K562 (cell line): ENCODE results near the gene YPEL1. TPM values are rescaled to one million over a fixed set of nuclear protein-coding genes. Genes with fewer than 3 reads are reported as not detected.

Source experiments
- BCOR ChIP-seq: fragments of 450-650 bp; IDR thresholded peaks from 2 replicates; pipeline ENCODE4 v1.6.1; 2016
- BMI1 ChIP-seq: fragments of 150-350 bp; IDR thresholded peaks from 2 replicates; pipeline ENCODE4 v1.6.1; 2014; ENCODE audit warnings: low read length
- CHD2 ChIP-seq: IDR thresholded peaks from 2 replicates; pipeline ENCODE4 v1.6.1; 2011; ENCODE audit warnings: low read depth, low read length
- CHD4 ChIP-seq: fragments of 200-600 bp; sonication (generic); IDR thresholded peaks from 3 replicates; pipeline ENCODE4 v1.6.1; 2012; ENCODE audit warnings: low read depth, mild to moderate bottlenecking, mixed read lengths, low read length, inconsistent platforms; ENCODE audit not compliant: insufficient read depth, insufficient replicate concordance, poor library complexity, severe bottlenecking
- ESRRB ChIP-seq: fragments of 250-450 bp; sonication (Bioruptor Pico); IDR thresholded peaks from 2 replicates; pipeline ENCODE4 v1.5.0; 2020; ENCODE audit warnings: mild to moderate bottlenecking, moderate library complexity, borderline replicate concordance
- GATAD2B ChIP-seq: fragments of 450-650 bp; IDR thresholded peaks from 2 replicates; pipeline ENCODE4 v1.6.1; 2017; ENCODE audit warnings: mild to moderate bottlenecking, borderline replicate concordance
- MAZ ChIP-seq, 2 experiments: fragments of 450-650 bp in 1 of 2; sonication (generic) in 1 of 2; formaldehyde crosslinking; IDR thresholded peaks in 1 of 2; conservative IDR thresholded peaks in 1 of 2; 2 replicates each; pipeline versions ENCODE4 v1.4.0 to v1.5.0; 2020; ENCODE audit warnings: mild to moderate bottlenecking in 1 of 2, missing genetic modification reagents in 1 of 2
- NCOA2 ChIP-seq, 2 experiments: fragments of 450-650 bp; IDR thresholded peaks; 2 replicates each; pipeline ENCODE4 v1.6.1; 2018; ENCODE audit warnings: mild to moderate bottlenecking in 2 of 2, moderate library complexity in 1 of 2; ENCODE audit not compliant: partially characterized antibody in 2 of 2
- NR4A1 ChIP-seq, 2 experiments: fragments of 250-450 bp in 1 of 2; fragments of 450-650 bp in 1 of 2; sonication (Bioruptor Pico) in 1 of 2; IDR thresholded peaks; 2 replicates each; pipeline versions ENCODE4 v1.4.0 to v1.6.1; 2016 to 2020; ENCODE audit warnings: mild to moderate bottlenecking in 2 of 2, missing compliant biosample characterization in 1 of 2, missing genetic modification characterization in 1 of 2, moderate library complexity in 1 of 2
- PHTF2 ChIP-seq: fragments of 250-450 bp; sonication (Bioruptor Pico); IDR thresholded peaks from 2 replicates; pipeline ENCODE4 v1.5.0; 2021; ENCODE audit warnings: mild to moderate bottlenecking
- RBM22 ChIP-seq: fragments of 200-400 bp; formaldehyde crosslinking; IDR thresholded peaks from 2 replicates; pipeline ENCODE4 v1.6.1; 2018; ENCODE audit warnings: low read length, low read depth; ENCODE audit not compliant: poor library complexity, severe bottlenecking
- RBM25 ChIP-seq: fragments of 200-400 bp; formaldehyde crosslinking; IDR thresholded peaks from 2 replicates; pipeline ENCODE4 v1.6.1; 2018; ENCODE audit warnings: low read length, low read depth, moderate library complexity; ENCODE audit not compliant: severe bottlenecking
- RFX5 ChIP-seq: IDR thresholded peaks from 2 replicates; pipeline ENCODE4 v1.6.1; 2011; ENCODE audit warnings: low read depth, mild to moderate bottlenecking, improper control_type of control experiment, low read length
- SIX5 ChIP-seq, 2 experiments: IDR thresholded peaks; 2 replicates each; pipeline ENCODE4 v1.6.1; 2011; ENCODE audit warnings: low read length in 2 of 2, borderline replicate concordance in 1 of 2, low read depth in 1 of 2, mild to moderate bottlenecking in 1 of 2, moderate library complexity in 1 of 2; ENCODE audit not compliant: insufficient read depth in 1 of 2
- SLC30A9 ChIP-seq: fragments of 250-450 bp; sonication (Bioruptor Pico); IDR thresholded peaks from 2 replicates; pipeline ENCODE4 v1.8.0; 2022; ENCODE audit warnings: mild to moderate bottlenecking, moderate library complexity
- SPI1 ChIP-seq: IDR thresholded peaks from 2 replicates; pipeline ENCODE4 v1.6.1; 2011; ENCODE audit warnings: low read depth, low read length, control low read depth, borderline replicate concordance
- TCF7 ChIP-seq: sonication (generic); IDR thresholded peaks from 2 replicates; pipeline ENCODE4 v1.6.1; 2016; ENCODE audit warnings: antibody characterized with exemption, borderline replicate concordance
- ZKSCAN8 ChIP-seq: fragments of 200-800 bp; sonication (Bioruptor generic); IDR thresholded peaks from 2 replicates; pipeline ENCODE4 v1.6.1; 2016; ENCODE audit warnings: missing genetic modification characterization, missing compliant biosample characterization
- ZNF165 ChIP-seq: fragments of 250-450 bp; sonication (Bioruptor Pico); IDR thresholded peaks from 2 replicates; pipeline ENCODE4 v1.4.0; 2020; ENCODE audit warnings: borderline replicate concordance
- ZNF780A ChIP-seq: fragments of 250-450 bp; sonication (Bioruptor Pico); IDR thresholded peaks from 2 replicates; pipeline ENCODE4 v1.5.0; 2021; ENCODE audit warnings: mild to moderate bottlenecking
- ZSCAN32 ChIP-seq: fragments of 450-650 bp; formaldehyde crosslinking; IDR thresholded peaks from 2 replicates; pipeline ENCODE4 v1.4.0; 2020; ENCODE audit warnings: mild to moderate bottlenecking, moderate library complexity
- polyA plus RNA-seq, 8 experiments: library from polyadenylated mRNA; depleted of rRNA in 4 of 8; stranded (reverse) in 5 of 8; unstranded in 3 of 8; fragments of >200 nt; fragmentation: Nextera tagmentation in 2 of 8; fragmentation: Illumina TruSeq in 1 of 8; extraction: Ambion mirVana in 2 of 8; extraction: Trizol in 1 of 8; gene quantifications; 2 replicates each; pipeline versions ENCODE4 v1.2.1 to v1.2.3, GENCODE V29; 2011 to 2014; ENCODE audit warnings: inconsistent platforms in 1 of 8, missing spikeins in 1 of 8
- total RNA-seq, 7 experiments: library from RNA; depleted of rRNA in 6 of 7; stranded (reverse); fragments of >200 nt in 6 of 7; fragmentation: Illumina TruSeq in 2 of 7; extraction: Trizol in 2 of 7; gene quantifications; 2 replicates each; pipeline versions ENCODE4 v1.2.1 to v1.2.3, GENCODE V29; 2011 to 2021; ENCODE audit warnings: low replicate concordance in 1 of 7
- TF ChIP-seq, protein P1 (sequence below): sonication (generic); formaldehyde crosslinking; IDR thresholded peaks from 2 replicates; pipeline ENCODE4 v1.8.1; 2023; ENCODE audit warnings: mild to moderate bottlenecking, missing genetic modification reagents
- TF ChIP-seq, protein P2 (sequence below), 2 experiments: fragments of 250-450 bp in 1 of 2; fragments of 450-650 bp in 1 of 2; sonication (Bioruptor Pico) in 1 of 2; IDR thresholded peaks; 2 replicates each; pipeline versions ENCODE4 v1.6.1 to v1.8.0; 2016 to 2021; ENCODE audit warnings: mild to moderate bottlenecking in 2 of 2, moderate library complexity in 2 of 2, missing compliant biosample characterization in 1 of 2, missing genetic modification characterization in 1 of 2
- TF ChIP-seq, protein P3 (sequence below): fragments of 450-650 bp; IDR thresholded peaks from 2 replicates; pipeline ENCODE4 v1.6.1; 2016; ENCODE audit warnings: mild to moderate bottlenecking

The YPEL1 gene
- total and polyA plus RNA-seq, 9 of the 15 experiments (the other 6 are each of a cell fraction or from before 2014, with no cell fraction given), result 0.07 to 2.2 (median 0.46) TPM

DNA sequence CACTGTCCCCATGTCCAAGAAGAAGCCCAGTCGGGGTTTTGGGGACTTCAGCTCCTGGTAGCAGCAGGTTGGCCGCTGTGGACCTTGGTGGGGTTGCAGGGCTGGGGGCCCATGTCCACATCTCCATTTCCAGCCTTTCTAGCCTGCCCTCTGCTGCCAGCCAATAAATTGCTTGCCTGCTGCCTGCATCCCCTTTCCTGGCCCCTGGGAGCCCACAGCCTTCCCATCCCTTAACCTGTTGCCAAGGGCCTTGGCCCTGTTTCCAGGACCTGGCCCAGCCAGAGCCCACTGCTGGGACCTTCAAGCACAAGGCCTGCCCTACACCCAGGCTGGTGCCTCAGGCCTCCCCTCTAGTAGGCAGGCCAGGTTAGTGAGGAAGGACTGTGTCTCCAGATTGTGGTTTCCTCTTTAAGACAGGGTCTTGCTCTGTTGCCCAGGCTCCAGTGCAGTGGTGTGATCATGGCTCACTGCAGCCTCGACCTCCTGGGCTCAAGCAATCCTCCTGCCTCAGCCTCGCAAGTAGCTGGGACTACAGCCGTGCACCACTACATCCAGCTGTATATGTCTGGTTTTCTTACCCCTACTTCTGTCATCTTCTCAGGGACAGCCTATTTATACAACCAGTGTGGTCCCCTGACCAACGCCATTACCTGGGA is 40.0 kb downstream of the YPEL1 start (continued):
- TF ChIP-seq ZKSCAN8 (CRISPR knock-in tag), result no peak
- TF ChIP-seq, protein P1, sequence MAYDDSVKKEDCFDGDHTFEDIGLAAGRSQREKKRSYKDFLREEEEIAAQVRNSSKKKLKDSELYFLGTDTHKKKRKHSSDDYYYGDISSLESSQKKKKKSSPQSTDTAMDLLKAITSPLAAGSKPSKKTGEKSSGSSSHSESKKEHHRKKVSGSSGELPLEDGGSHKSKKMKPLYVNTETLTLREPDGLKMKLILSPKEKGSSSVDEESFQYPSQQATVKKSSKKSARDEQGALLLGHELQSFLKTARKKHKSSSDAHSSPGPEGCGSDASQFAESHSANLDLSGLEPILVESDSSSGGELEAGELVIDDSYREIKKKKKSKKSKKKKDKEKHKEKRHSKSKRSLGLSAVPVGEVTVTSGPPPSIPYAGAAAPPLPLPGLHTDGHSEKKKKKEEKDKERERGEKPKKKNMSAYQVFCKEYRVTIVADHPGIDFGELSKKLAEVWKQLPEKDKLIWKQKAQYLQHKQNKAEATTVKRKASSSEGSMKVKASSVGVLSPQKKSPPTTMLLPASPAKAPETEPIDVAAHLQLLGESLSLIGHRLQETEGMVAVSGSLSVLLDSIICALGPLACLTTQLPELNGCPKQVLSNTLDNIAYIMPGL (CRISPR knock-in tag), result no peak
- 0 out of 4 replicates have a peak, but pooled peaks of 1 of the 2 experiments have one; percentile 9 for TF ChIP-seq MAZ (CRISPR knock-in tag; conservative IDR thresholded peaks at IDR 0.05 in 1 of 2, IDR thresholded peaks at IDR 0.05 in 1 of 2)
- TF ChIP-seq PHTF2, result no peak
- TF ChIP-seq, protein P2, sequence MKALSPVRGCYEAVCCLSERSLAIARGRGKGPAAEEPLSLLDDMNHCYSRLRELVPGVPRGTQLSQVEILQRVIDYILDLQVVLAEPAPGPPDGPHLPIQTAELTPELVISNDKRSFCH (CRISPR knock-in tag; IDR thresholded peaks at IDR 0.05), result no peak
- TF ChIP-seq, protein P2 (tag; IDR thresholded peaks at IDR 0.05), result no peak
- TF ChIP-seq SPI1, result no peak
- no peak for TF ChIP-seq CHD4
- no peak for TF ChIP-seq TCF7
- no peak for TF ChIP-seq SLC30A9 (CRISPR knock-in tag)
- TF ChIP-seq ZSCAN32, result no peak
- TF ChIP-seq BCOR, result no peak
- TF ChIP-seq ZNF165 (CRISPR knock-in tag), result 0 out of 2 replicates have a peak, but pooled peaks have one; percentile 62
- no peak for TF ChIP-seq GATAD2B
- TF ChIP-seq, protein P3, sequence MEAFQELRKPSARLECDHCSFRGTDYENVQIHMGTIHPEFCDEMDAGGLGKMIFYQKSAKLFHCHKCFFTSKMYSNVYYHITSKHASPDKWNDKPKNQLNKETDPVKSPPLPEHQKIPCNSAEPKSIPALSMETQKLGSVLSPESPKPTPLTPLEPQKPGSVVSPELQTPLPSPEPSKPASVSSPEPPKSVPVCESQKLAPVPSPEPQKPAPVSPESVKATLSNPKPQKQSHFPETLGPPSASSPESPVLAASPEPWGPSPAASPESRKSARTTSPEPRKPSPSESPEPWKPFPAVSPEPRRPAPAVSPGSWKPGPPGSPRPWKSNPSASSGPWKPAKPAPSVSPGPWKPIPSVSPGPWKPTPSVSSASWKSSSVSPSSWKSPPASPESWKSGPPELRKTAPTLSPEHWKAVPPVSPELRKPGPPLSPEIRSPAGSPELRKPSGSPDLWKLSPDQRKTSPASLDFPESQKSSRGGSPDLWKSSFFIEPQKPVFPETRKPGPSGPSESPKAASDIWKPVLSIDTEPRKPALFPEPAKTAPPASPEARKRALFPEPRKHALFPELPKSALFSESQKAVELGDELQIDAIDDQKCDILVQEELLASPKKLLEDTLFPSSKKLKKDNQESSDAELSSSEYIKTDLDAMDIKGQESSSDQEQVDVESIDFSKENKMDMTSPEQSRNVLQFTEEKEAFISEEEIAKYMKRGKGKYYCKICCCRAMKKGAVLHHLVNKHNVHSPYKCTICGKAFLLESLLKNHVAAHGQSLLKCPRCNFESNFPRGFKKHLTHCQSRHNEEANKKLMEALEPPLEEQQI, result no peak
- TF ChIP-seq CHD2, result peak; percentile 29; the same call in 1 of the 2 replicates
- no peak for TF ChIP-seq ESRRB (CRISPR knock-in tag)
- TF ChIP-seq ZNF780A (CRISPR knock-in tag), result no peak
- no peak for TF ChIP-seq NCOA2 (IDR thresholded peaks at IDR 0.05; ENCODE audit: partially characterized antibody in 2 of 2)
- TF ChIP-seq SIX5 (IDR thresholded peaks at IDR 0.05; ENCODE audit: borderline replicate concordance in 1 of 2, insufficient read depth in 1 of 2, low read depth in 1 of 2, low read length in 2 of 2), result 0 out of 4 replicates have a peak, but pooled peaks of 1 of the 2 experiments have one; percentile 6
- TF ChIP-seq RBM25, result no peak
- TF ChIP-seq BMI1, result no peak
- TF ChIP-seq RFX5, result no peak
- TF ChIP-seq NR4A1 (CRISPR knock-in tag; IDR thresholded peaks at IDR 0.05), result no peak
- TF ChIP-seq NR4A1 (tag; IDR thresholded peaks at IDR 0.05), result no peak
- no peak for TF ChIP-seq RBM22
